Liver (tissue), 9 donors: ENCODE measurements around the gene EEFSEC. TPM values are rescaled to one million over a fixed set of nuclear protein-coding genes. Genes with fewer than 3 reads are reported as not detected.
A peak's percentile ranks its signal among the peaks of the same experiment; 100 is the strongest.

Source experiments
- DNase-seq: peaks from one replicate; pipeline ENCODE4 v3.0.0-alpha.2; 2017; ENCODE audit warnings: low spot score
- H3K27ac ChIP-seq, 2 donors: one replicate each; pipeline ENCODE4 v1.7.0; 2013; ENCODE audit warnings: inconsistent platforms in 2 of 2, low read length in 2 of 2, control low read depth in 1 of 2, low read depth in 1 of 2, mild to moderate bottlenecking in 1 of 2
- H3K27me3 ChIP-seq, 4 donors: one replicate each; pipeline versions ENCODE4 v1.6.1 to v1.7.0; 2013; ENCODE audit warnings: low read length in 3 of 4, inconsistent platforms in 1 of 4, mild to moderate bottlenecking in 1 of 4, moderate library complexity in 1 of 4; ENCODE audit not compliant: control insufficient read depth in 4 of 4, insufficient read depth in 4 of 4
- H3K36me3 ChIP-seq, 4 donors: one replicate each; pipeline versions ENCODE4 v1.6.1 to v1.7.0; 2013; ENCODE audit warnings: low read length in 3 of 4, mild to moderate bottlenecking in 3 of 4, low read depth in 1 of 4, moderate library complexity in 1 of 4; ENCODE audit not compliant: control insufficient read depth in 4 of 4, insufficient read depth in 3 of 4
- H3K4me1 ChIP-seq, 4 donors: one replicate each; pipeline versions ENCODE4 v1.6.1 to v1.7.0; 2013; ENCODE audit warnings: low read length in 3 of 4, mild to moderate bottlenecking in 3 of 4, moderate library complexity in 1 of 4; ENCODE audit not compliant: control insufficient read depth in 4 of 4, insufficient read depth in 4 of 4
- H3K4me3 ChIP-seq, 3 donors: one replicate each; pipeline versions ENCODE4 v1.6.1 to v1.7.0; 2013; ENCODE audit warnings: low read length in 3 of 3, control low read depth in 1 of 3, low read depth in 1 of 3, mild to moderate bottlenecking in 1 of 3
- H3K9ac ChIP-seq, 2 donors: one replicate each; pipeline ENCODE4 v1.7.0; 2013; ENCODE audit warnings: low read length in 2 of 2, mild to moderate bottlenecking in 2 of 2, moderate library complexity in 2 of 2, control low read depth in 1 of 2, low read depth in 1 of 2
- H3K9me3 ChIP-seq, 4 donors: one replicate each; pipeline versions ENCODE4 v1.6.1 to v1.7.0; 2013; ENCODE audit warnings: low read length in 3 of 4; ENCODE audit not compliant: control insufficient read depth in 4 of 4
- ATF3 ChIP-seq: IDR thresholded peaks from 2 replicates; pipeline ENCODE4 v1.6.1; 2016; ENCODE audit warnings: antibody characterized with exemption
- CTCF ChIP-seq: fragments of 150-350 bp; IDR thresholded peaks from 2 replicates; pipeline ENCODE4 v1.5.1; 2017; ENCODE audit warnings: improper control_type of control experiment, low read depth, low read length; ENCODE audit not compliant: missing input control
- EGR1 ChIP-seq, 2 donors: IDR thresholded peaks; 2 replicates each; pipeline ENCODE4 v1.6.1; 2016 to 2018; ENCODE audit warnings: antibody characterized with exemption in 2 of 2, low read depth in 2 of 2
- FOXA1 ChIP-seq: IDR thresholded peaks from 2 replicates; pipeline ENCODE4 v1.6.1; 2016; ENCODE audit warnings: antibody characterized with exemption
- FOXA2 ChIP-seq: IDR thresholded peaks from 2 replicates; pipeline ENCODE4 v1.6.1; 2016; ENCODE audit warnings: antibody characterized with exemption
- GABPA ChIP-seq, 2 donors: IDR thresholded peaks in 1 of 2; conservative IDR thresholded peaks in 1 of 2; 2 replicates each; pipeline ENCODE4 v1.6.1; 2016; ENCODE audit warnings: antibody characterized with exemption in 2 of 2, mild to moderate bottlenecking in 1 of 2, moderate library complexity in 1 of 2
- HNF4A ChIP-seq, 2 donors: conservative IDR thresholded peaks; 2 replicates each; pipeline ENCODE4 v1.6.1; 2016; ENCODE audit warnings: antibody characterized with exemption in 2 of 2, mild to moderate bottlenecking in 2 of 2
- HNF4G ChIP-seq: IDR thresholded peaks from 2 replicates; pipeline ENCODE4 v1.6.1; 2016; ENCODE audit warnings: antibody characterized with exemption
- JUND ChIP-seq, 2 donors: IDR thresholded peaks; 2 replicates each; pipeline ENCODE4 v1.6.1; 2016; ENCODE audit warnings: antibody characterized with exemption in 2 of 2
- MAX ChIP-seq: IDR thresholded peaks from 2 replicates; pipeline ENCODE4 v1.6.1; 2016; ENCODE audit warnings: antibody characterized with exemption
- NR2F2 ChIP-seq: IDR thresholded peaks from 2 replicates; pipeline ENCODE4 v1.6.1; 2016; ENCODE audit warnings: antibody characterized with exemption
- RAD21 ChIP-seq, 2 donors: IDR thresholded peaks; 2 replicates each; pipeline ENCODE4 v1.6.1; 2016; ENCODE audit warnings: antibody characterized with exemption in 2 of 2, mild to moderate bottlenecking in 2 of 2
- RXRA ChIP-seq, 2 donors: IDR thresholded peaks; 2 replicates each; pipeline ENCODE4 v1.6.1; 2017 to 2018; ENCODE audit warnings: antibody characterized with exemption in 2 of 2, mild to moderate bottlenecking in 1 of 2
- SP1 ChIP-seq: IDR thresholded peaks from 2 replicates; pipeline ENCODE4 v1.6.1; 2018; ENCODE audit warnings: antibody characterized with exemption, mild to moderate bottlenecking
- TAF1 ChIP-seq: conservative IDR thresholded peaks from 2 replicates; pipeline ENCODE4 v1.6.1; 2016; ENCODE audit warnings: antibody characterized with exemption, mild to moderate bottlenecking
- YY1 ChIP-seq: IDR thresholded peaks from 2 replicates; pipeline ENCODE4 v1.6.1; 2016; ENCODE audit warnings: antibody characterized with exemption, mild to moderate bottlenecking
- ZBTB33 ChIP-seq: IDR thresholded peaks from 2 replicates; pipeline ENCODE4 v1.6.1; 2016; ENCODE audit warnings: antibody characterized with exemption
- WGBS: extraction: QIAGEN DNeasy Blood & Tissue Kit; methylation state at CpG from one replicate; pipeline ENCODE4 v1.1.7; 2013; 5-methylcytosine and 5-hydroxymethylcytosine counted together
- polyA plus RNA-seq, 2 donors: library from polyadenylated mRNA; stranded (reverse) in 1 of 2; unstranded in 1 of 2; fragments of 200-250 nt in 1 of 2; fragments of >200 nt in 1 of 2; fragmentation: Nextera tagmentation in 1 of 2; extraction: Ambion mirVana in 1 of 2; gene quantifications; one replicate each; pipeline versions ENCODE4 v1.2.1 to v1.2.3, GENCODE V29; 2013 to 2015
- total RNA-seq, 2 donors: library from RNA; depleted of rRNA; stranded (reverse); fragments of >200 nt; gene quantifications; one replicate each; pipeline ENCODE4 v1.2.3, GENCODE V29; 2014
- TF ChIP-seq, protein P1 (sequence below): IDR thresholded peaks from 2 replicates; pipeline ENCODE4 v1.6.1; 2016; ENCODE audit warnings: antibody characterized with exemption, mild to moderate bottlenecking
- donor health status: healthy.
- donor health status: healthy.
- donor health status: healthy.
- donor health status: healthy.
- donor health status: healthy.

EEFSEC gene
- total and polyA plus RNA-seq, 4 donors: 8.4 to 13.1 (median 10.7) TPM

- Histone ChIP-seq H3K36me3 (no peaks in the 10 kb centered on the region), H3K9ac (no peak overlapping the region), H3K27ac (no peak overlapping the region), H3K4me3 (no peak overlapping the region), H3K9me3 (no peaks in the 10 kb centered on the region), H3K27me3 (no peaks in the 10 kb centered on the region), H3K4me1 (peaks cover 0 to 3% (median 0%) of the 10 kb centered on the region in 4 donors)
- TF ChIP-seq, protein P1, sequence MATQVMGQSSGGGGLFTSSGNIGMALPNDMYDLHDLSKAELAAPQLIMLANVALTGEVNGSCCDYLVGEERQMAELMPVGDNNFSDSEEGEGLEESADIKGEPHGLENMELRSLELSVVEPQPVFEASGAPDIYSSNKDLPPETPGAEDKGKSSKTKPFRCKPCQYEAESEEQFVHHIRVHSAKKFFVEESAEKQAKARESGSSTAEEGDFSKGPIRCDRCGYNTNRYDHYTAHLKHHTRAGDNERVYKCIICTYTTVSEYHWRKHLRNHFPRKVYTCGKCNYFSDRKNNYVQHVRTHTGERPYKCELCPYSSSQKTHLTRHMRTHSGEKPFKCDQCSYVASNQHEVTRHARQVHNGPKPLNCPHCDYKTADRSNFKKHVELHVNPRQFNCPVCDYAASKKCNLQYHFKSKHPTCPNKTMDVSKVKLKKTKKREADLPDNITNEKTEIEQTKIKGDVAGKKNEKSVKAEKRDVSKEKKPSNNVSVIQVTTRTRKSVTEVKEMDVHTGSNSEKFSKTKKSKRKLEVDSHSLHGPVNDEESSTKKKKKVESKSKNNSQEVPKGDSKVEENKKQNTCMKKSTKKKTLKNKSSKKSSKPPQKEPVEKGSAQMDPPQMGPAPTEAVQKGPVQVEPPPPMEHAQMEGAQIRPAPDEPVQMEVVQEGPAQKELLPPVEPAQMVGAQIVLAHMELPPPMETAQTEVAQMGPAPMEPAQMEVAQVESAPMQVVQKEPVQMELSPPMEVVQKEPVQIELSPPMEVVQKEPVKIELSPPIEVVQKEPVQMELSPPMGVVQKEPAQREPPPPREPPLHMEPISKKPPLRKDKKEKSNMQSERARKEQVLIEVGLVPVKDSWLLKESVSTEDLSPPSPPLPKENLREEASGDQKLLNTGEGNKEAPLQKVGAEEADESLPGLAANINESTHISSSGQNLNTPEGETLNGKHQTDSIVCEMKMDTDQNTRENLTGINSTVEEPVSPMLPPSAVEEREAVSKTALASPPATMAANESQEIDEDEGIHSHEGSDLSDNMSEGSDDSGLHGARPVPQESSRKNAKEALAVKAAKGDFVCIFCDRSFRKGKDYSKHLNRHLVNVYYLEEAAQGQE: no peak
- TF ChIP-seq SP1 (no peak), CTCF (no peak), MAX (no peak), RXRA (IDR thresholded peaks at IDR 0.05) (no peak), ZBTB33 (no peak), HNF4A (conservative IDR thresholded peaks at IDR 0.05) (no peak), EGR1 (IDR thresholded peaks at IDR 0.05; ENCODE audit: low read depth in 2 of 2) (no peak), JUND (IDR thresholded peaks at IDR 0.05) (no peak), TAF1 (no peak), RAD21 (IDR thresholded peaks at IDR 0.05) (no peak), FOXA1 (no peak), GABPA (IDR thresholded peaks at IDR 0.05 in 1 of 2, conservative IDR thresholded peaks at IDR 0.05 in 1 of 2) (no peak), YY1 (no peak), NR2F2 (no peak), ATF3 (no peak), FOXA2 (no peak), HNF4G (no peak)
- DNase-seq: peak; percentile 26
- 97% methylated on average over 8 of the region's 8 CpGs for WGBS
Measured at GRCh38 chr3:128301186-128302023, 148.1 kb downstream of the EEFSEC start.
